ENCODE measurements around the gene UIMC1. TPM values are rescaled to one million over a fixed set of nuclear protein-coding genes. Genes with fewer than 3 reads are reported as not detected.
A peak's percentile ranks its signal among the peaks of the same experiment; 100 is the strongest.

The UIMC1 gene
- total RNA-seq, 1 experiment from 2014 or later = 53.0 TPM

DNA sequence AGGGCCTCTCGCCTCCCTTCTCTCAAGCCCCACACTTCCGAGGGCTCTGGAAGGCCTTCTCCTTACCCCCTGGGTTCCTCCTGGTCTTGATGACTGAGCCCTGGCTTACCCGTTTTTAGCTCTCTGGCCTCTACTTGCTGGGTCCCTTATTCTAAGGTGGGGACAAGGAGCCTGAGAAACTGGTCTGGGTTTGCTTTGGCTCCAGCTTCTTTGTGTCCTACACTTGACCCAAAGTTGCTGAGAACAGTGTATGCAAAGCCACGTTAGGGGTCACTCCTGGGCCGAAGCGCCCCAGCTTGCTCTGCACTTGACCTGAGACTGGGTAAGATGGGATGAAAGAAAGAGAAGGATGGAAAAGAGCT lies 16.7 kb upstream of the UIMC1 start:
- H3K27ac Mint-ChIP-seq = peak overlapping the region; percentile 81 to 99 (median 93); a peak in 6 of 7 replicates
- Histone ChIP-seq H4K8ac (replicated peaks; ENCODE audit: insufficient read length, low read depth, low read length) (no peak overlapping the region), H2BK120ac (ENCODE audit: low read depth, low read length, poor library complexity, severe bottlenecking) (no peak overlapping the region), H3K14ac (ENCODE audit: insufficient read depth, low read length) (peak overlapping the region; percentile 44; the same call in 1 of the 2 replicates), H3K27me3 (ENCODE audit: insufficient read depth, low read length) (no peaks in the 10 kb centered on the region), H3K18ac (ENCODE audit: insufficient read length, low read depth, low read length) (no peak overlapping the region), H3K9me3 (ENCODE audit: control insufficient read depth, low read depth, low read length) (no peaks in the 10 kb centered on the region), H2BK12ac (ENCODE audit: insufficient read length, low read depth, low read length) (no peak overlapping the region), H2BK15ac (ENCODE audit: low read depth, low read length) (no peak overlapping the region), H3K56ac (ENCODE audit: insufficient read length, low read depth, low read length) (no peak overlapping the region), H4K91ac (ENCODE audit: insufficient read length, low read depth, low read length) (no peak overlapping the region), H3K27ac (ENCODE audit: insufficient read length, low read depth, low read length) (no peak overlapping the region), H4K20me1 (ENCODE audit: control insufficient read depth, insufficient read depth, insufficient read length) (no peaks in the 10 kb centered on the region), H3K4ac (ENCODE audit: low read depth, low read length) (no peak overlapping the region), H2BK5ac (ENCODE audit: insufficient read length, low read length) (no peak overlapping the region), H3K23me2 (ENCODE audit: insufficient read length, low read depth, low read length, poor library complexity, severe bottlenecking) (peaks cover 12% of the 10 kb centered on the region), H2AK5ac (ENCODE audit: insufficient read length, low read length) (no peak overlapping the region), H3K79me2 (ENCODE audit: insufficient read depth, low read length) (no peaks in the 10 kb centered on the region), H3T11ph (ENCODE audit: low read length) (no peak overlapping the region), H3K4me1 (ENCODE audit: insufficient read depth, low read length) (no peaks in the 10 kb centered on the region), H3K23ac (ENCODE audit: insufficient read length, low read depth, low read length) (no peak overlapping the region), H3K4me2 (ENCODE audit: insufficient read depth, insufficient read length, low read length) (peak overlapping the region; percentile 78), H3K79me1 (ENCODE audit: insufficient read depth, low read depth, low read length, poor library complexity, severe bottlenecking) (no peaks in the 10 kb centered on the region), H2BK20ac (ENCODE audit: low read depth, low read length, poor library complexity, severe bottlenecking) (no peak overlapping the region), H2AFZ (ENCODE audit: low read length) (no peak overlapping the region), H3K9ac (ENCODE audit: extremely low read depth, insufficient read length, low read length) (peak overlapping the region; percentile 71), H4K5ac (ENCODE audit: insufficient read length, low read depth, low read length) (no peak overlapping the region)
- peak overlapping the region; percentile 94 to 96 for H3K4me3 Mint-ChIP-seq
- peaks cover 6 to 31% (median 29%) of the 10 kb centered on the region in 3 experiments; a peak in 6 of 7 replicates for H3K36me3 Mint-ChIP-seq (ENCODE audit: insufficient read depth in 1 of 3, low read depth in 3 of 3)
- H3K27me3 Mint-ChIP-seq (ENCODE audit: low read depth) = no peaks in the 10 kb centered on the region
- no peaks in the 10 kb centered on the region for H3K9me3 Mint-ChIP-seq
- no peak for DNase-seq
- no CpG with 5 or more reads among the region's 6 CpGs for WGBS (ENCODE audit: extremely low coverage, insufficient read length, low lambda C conversion rate)
- H3K4me1 Mint-ChIP-seq = peaks cover 13 to 18% of the 10 kb centered on the region in 2 experiments
- TF ChIP-seq, protein P1, sequence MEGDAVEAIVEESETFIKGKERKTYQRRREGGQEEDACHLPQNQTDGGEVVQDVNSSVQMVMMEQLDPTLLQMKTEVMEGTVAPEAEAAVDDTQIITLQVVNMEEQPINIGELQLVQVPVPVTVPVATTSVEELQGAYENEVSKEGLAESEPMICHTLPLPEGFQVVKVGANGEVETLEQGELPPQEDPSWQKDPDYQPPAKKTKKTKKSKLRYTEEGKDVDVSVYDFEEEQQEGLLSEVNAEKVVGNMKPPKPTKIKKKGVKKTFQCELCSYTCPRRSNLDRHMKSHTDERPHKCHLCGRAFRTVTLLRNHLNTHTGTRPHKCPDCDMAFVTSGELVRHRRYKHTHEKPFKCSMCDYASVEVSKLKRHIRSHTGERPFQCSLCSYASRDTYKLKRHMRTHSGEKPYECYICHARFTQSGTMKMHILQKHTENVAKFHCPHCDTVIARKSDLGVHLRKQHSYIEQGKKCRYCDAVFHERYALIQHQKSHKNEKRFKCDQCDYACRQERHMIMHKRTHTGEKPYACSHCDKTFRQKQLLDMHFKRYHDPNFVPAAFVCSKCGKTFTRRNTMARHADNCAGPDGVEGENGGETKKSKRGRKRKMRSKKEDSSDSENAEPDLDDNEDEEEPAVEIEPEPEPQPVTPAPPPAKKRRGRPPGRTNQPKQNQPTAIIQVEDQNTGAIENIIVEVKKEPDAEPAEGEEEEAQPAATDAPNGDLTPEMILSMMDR (conservative IDR thresholded peaks at IDR 0.05) = no peak

All from H9 (cell line).